Transverse colon (tissue), 3 donors: ENCODE results near the gene TRNT1.

Experiments
- EP300 ChIP-seq: sonication (generic); formaldehyde crosslinking; IDR thresholded peaks from one replicate; pipeline ENCODE4 v1.6.1; 2017; ENCODE audit warnings: antibody characterized with exemption, low read depth
- POLR2A ChIP-seq: fragments of 450-650 bp; IDR thresholded peaks from one replicate; pipeline ENCODE4 v1.6.1; 2016; ENCODE audit warnings: antibody characterized with exemption, mild to moderate bottlenecking, moderate library complexity
- TF ChIP-seq, protein P1 (sequence below), 5 experiments: fragments of 200-600 bp in 3 of 5; fragments of 450-650 bp in 2 of 5; sonication (generic) in 3 of 5; IDR thresholded peaks; 1 replicate in 2 of 5; 2 replicates in 3 of 5; pipeline ENCODE4 v1.5.1; 2016 to 2017; ENCODE audit warnings: antibody characterized with exemption in 5 of 5, inconsistent platforms in 3 of 5, mild to moderate bottlenecking in 2 of 5, moderate library complexity in 1 of 5

DNA sequence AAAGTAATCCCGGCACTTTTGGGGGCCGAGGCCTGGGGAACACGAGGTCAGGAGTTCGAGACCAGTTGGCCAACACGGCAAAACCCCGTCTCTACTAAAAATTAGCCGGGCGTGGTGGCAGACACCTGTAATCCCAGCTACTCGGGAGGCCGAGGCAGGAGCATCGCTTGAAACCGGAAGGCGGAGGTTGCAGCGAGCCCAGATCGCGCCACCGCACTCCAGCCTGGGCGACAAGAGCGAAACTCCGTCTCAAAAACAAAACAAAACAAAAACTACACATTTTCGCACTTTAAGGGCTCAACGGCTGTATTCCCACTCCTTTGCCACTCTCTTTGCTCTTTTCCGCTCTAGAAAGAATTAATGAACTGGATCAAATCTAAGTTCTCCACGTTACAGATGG, 763 bp upstream of the TRNT1 start:
- TF ChIP-seq, protein P1, sequence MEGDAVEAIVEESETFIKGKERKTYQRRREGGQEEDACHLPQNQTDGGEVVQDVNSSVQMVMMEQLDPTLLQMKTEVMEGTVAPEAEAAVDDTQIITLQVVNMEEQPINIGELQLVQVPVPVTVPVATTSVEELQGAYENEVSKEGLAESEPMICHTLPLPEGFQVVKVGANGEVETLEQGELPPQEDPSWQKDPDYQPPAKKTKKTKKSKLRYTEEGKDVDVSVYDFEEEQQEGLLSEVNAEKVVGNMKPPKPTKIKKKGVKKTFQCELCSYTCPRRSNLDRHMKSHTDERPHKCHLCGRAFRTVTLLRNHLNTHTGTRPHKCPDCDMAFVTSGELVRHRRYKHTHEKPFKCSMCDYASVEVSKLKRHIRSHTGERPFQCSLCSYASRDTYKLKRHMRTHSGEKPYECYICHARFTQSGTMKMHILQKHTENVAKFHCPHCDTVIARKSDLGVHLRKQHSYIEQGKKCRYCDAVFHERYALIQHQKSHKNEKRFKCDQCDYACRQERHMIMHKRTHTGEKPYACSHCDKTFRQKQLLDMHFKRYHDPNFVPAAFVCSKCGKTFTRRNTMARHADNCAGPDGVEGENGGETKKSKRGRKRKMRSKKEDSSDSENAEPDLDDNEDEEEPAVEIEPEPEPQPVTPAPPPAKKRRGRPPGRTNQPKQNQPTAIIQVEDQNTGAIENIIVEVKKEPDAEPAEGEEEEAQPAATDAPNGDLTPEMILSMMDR (IDR thresholded peaks at IDR 0.05): no peak
- TF ChIP-seq POLR2A: no peak
- TF ChIP-seq EP300: no peak
